Activated CD8-positive, alpha-beta memory T cell treated with anti-CD3 and anti-CD28 coated beads for 36 hours (primary cell): ENCODE data around the gene ZNF385C. TPM values are rescaled to one million over a fixed set of nuclear protein-coding genes. Genes with fewer than 3 reads are reported as not detected.
"Not testable (repeated sequence)": the region's sequence is repeated elsewhere in the genome, so short reads cannot be mapped to it uniquely, and the experiment has no call there.

Experiments
- CTCF ChIA-PET: fragments of 350-600 bp; sonication (Branson Sonifier 250); formaldehyde crosslinking; loops from one replicate; lab custom pipeline; 2021; ENCODE audit warnings: antibody characterized with exemption; lab: Charles Lee
- POLR2A ChIA-PET: fragments of 350-600 bp; sonication (Branson Sonifier 250); formaldehyde crosslinking; loops from one replicate; lab custom pipeline; 2021; ENCODE audit warnings: antibody characterized with exemption; lab: Charles Lee
- total RNA-seq, 2 experiments: library from RNA; stranded (reverse); gene quantifications; one replicate each; pipeline ENCODE4 v1.2.3, GENCODE V29; 2021

The ZNF385C gene
- total RNA-seq, 2 experiments from 2014 or later = 0.10 TPM; not detected in 1

DNA sequence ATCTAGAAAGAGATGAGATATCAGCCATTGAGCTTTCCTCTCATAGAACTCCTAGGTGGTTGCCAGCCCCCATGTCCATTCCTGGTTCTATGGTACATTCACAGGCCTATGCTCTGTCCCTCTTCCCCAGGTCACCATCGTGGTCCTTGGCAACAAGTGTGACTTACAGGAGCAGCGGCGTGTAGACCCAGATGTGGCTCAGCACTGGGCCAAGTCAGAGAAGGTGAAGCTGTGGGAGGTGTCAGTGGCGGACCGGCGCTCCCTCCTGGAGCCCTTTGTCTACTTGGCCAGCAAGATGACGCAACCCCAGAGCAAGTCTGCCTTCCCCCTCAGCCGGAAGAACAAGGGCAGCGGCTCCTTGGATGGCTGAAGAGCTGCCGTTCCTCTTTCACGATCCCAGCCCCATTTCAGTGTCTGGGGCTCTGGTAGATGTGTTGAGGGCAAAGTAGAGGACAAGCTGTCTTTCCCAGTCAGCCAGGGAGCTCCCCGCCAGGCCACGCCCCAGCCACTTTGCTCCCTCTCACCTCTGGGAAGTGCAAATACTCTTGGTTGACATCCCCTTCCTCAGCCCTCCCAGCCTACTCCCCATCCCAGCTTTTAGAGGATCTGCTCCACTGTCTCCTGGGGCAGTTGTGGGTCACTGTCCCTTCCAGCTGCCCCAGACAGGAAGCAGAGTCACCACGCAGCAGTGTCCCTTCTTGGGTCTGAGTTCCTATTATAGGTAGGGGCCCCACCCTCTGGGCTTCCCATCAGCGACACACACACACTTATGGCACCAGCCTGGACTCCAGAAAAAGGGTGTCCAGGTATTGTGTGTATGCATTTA is 74.5 kb downstream of the ZNF385C start:
- ChIA-PET POLR2A (no interaction called here), CTCF (interaction anchor here (0.7 to 2.9 kb wide), 10 partner anchors 11 to 1339 kb away, joined by 3 to 10 read pairs (median 4); partner anchors contain the start of gene DHX58)

DNA sequence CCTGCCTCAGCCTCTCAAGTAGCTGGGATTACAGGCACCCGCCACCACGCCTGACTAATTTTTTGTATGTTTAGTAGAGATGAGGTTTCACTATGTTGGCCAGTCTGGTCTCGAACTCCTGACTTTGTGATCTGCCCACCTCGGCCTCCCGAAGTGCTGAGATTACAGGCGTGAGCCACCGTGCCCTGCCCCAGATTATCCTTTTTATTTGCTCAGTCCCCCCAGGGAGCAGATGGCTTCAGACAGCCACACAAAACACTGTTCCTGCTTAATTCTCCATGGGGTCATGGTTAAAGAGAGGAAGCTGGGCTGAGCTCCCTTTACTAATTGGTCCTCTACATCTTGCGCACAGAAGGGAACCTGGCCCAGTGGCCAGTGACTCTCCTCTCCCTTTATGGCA is 77.4 kb downstream of the ZNF385C start:
- CTCF ChIA-PET = interaction anchor here (1.2 to 5.5 kb wide), 10 partner anchors 10 to 163 kb away, joined by 3 to 29 read pairs (median 5); partner anchors contain the start of genes DHX58 and KAT2A

GRCh38 chr17:42019509-42020404 is 78.5 kb downstream of the ZNF385C start, which contains the start of gene NKIRAS2:
TSS of gene NKIRAS2 (plus strand) at chr17:42020090. CDS start at chr17:42021578, 1,488 bp downstream.
- POLR2A ChIA-PET = interaction anchor here (1.0 kb wide), 2 partner anchors 94 to 101 kb away, joined by 3 to 5 read pairs; no protein-coding TSS in a partner anchor
- CTCF ChIA-PET = interaction anchor here (0.6 to 5.5 kb wide), 15 partner anchors 11 to 164 kb away, joined by 3 to 29 read pairs (median 4); partner anchors contain the start of genes DHX58, KAT2A and ZNF385C

More for the DNA sequence above, 77.4 kb downstream of the ZNF385C start:
- POLR2A ChIA-PET = interaction anchor here (1.0 to 1.2 kb wide), 2 partner anchors 55 to 93 kb away, joined by 4 to 5 read pairs; no protein-coding TSS in a partner anchor

DNA sequence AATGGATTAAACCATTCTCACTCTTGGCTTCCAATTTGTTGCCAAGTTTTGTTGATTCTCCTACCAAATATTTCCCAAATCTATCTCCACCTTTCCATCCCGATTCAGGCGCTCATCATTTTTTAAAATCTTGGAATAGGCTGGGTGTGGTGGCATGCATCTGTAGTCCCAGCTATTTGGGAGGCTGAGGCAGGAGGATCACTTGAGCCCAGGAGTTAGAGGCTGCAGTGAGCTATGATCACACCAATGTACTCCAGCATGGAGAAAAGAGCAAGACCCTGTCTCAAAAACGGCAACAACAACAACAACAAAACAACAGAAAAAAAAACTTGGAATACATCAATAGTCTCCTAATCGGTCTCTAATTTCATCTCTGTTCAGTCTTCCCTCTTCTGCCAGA is 79.3 kb downstream of the ZNF385C start:
- POLR2A ChIA-PET = no interaction called here
- CTCF ChIA-PET = interaction anchor here (0.9 to 5.5 kb wide), 9 partner anchors 8 to 165 kb away, joined by 3 to 29 read pairs (median 4); partner anchors contain the start of gene DHX58

- POLR2A ChIA-PET = interaction anchor here (1.0 to 2.1 kb wide), 3 partner anchors 51 to 102 kb away, joined by 4 to 12 read pairs (median 6); partner anchors contain the start of genes CNP and DHX58
Observed at GRCh38 chr17:42018339-42018738, 79.9 kb downstream of the ZNF385C start.

GRCh38 chr17:42017866-42018200 is 80.4 kb downstream of the ZNF385C start:
- ChIA-PET CTCF (interaction anchor here (0.9 to 5.5 kb wide), 8 partner anchors 9 to 164 kb away, joined by 3 to 29 read pairs (median 6); partner anchors contain the start of gene DHX58), POLR2A (interaction anchor here (0.6 to 2.1 kb wide), 7 partner anchors 32 to 1877 kb away, joined by 3 to 12 read pairs (median 4); partner anchors contain the start of genes CASC3, CNP and DHX58)

More at GRCh38 chr17:42018339-42018738, 79.9 kb downstream of the ZNF385C start:
- CTCF ChIA-PET = interaction anchor here (0.9 to 5.5 kb wide), 8 partner anchors 9 to 164 kb away, joined by 3 to 29 read pairs (median 5); partner anchors contain the start of gene DHX58

DNA sequence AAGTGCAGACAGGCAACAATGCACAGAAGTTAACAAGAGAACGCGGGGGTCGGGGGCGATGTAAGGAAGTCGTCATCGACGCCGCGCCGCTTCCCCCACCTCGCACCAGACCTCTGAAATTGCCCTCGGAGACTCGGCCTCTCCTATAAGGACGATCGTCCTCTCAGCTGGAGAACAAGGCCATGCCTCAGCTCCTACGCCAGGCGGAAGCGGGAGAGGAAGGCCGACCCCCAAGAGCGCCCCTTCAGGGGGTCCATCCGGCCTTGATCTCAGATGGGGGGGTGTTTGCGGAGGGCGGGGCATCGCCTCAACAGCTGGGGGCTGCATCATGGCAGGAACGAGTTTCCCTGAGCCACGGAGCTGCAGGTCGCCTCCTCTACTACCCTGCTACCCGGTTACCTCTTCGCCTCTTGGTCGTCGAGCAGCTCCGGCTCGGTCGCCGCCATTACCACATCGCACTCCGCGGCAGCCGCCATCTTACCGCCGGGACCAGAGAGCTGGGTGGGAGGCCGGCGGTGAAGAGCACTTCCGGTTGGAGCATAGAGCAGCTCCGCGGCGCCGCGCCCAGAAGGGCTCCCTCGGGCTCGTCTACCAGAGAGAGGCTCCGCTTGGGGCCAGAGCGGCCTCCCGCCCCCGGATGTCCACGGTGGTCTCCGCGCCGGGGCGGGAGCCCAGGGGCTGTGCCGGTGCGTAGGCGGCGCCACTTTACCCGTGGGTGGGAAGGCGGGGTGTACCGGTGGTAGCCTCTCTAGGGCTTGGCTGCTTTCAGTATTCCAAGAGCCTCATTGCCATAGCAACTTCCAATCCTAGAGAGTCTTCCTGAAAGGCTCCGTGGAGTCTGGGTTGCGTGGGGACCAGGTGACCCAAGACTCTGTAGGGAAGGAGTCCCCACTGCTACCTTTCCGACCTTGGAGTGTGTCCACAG is 81.1 kb downstream of the ZNF385C start, which contains the start of gene DNAJC7:
DNAJC7 (minus strand) TSS at position 499 of the 925 bp plus-strand sequence; CDS start at position 476, 23 bp downstream.
- CTCF ChIA-PET = interaction anchor here (0.6 to 5.5 kb wide), 7 partner anchors 53 to 349 kb away, joined by 3 to 29 read pairs (median 6); partner anchors contain the start of gene DHX58
- POLR2A ChIA-PET = interaction anchor here (0.6 to 2.1 kb wide), 10 partner anchors 9 to 1877 kb away, joined by 3 to 12 read pairs (median 4); partner anchors contain the start of genes CASC3, CNP and DHX58

DNA sequence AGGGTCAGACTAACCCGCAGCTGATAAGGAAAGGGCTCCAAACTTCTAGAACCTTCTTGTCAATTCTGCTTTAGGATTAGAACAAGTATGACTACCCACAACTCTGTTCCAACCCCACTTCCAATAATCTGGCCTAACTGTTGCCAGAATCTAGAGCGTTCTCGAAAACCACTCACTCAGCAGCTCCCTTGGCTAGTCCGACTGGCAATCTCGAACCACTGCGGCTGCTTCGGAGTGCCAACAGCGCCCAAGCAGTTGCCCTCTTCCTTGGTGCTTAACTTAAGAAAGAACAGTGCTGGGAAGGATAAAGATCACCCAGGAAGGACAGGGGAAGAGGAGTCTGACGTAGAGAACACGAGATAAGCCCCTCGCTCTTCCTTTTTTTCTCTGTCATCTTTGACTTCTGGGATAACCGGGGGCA is 81.9 kb downstream of the ZNF385C start:
- ChIA-PET POLR2A (interaction anchor here (0.9 to 2.1 kb wide), 5 partner anchors 10 to 92 kb away, joined by 3 to 12 read pairs (median 7); partner anchors contain the start of gene CNP), CTCF (interaction anchor here (0.6 to 2.3 kb wide), 11 partner anchors 9 to 232 kb away, joined by 3 to 12 read pairs (median 3); partner anchors contain the start of genes ACLY, CNP and DHX58)

DNA sequence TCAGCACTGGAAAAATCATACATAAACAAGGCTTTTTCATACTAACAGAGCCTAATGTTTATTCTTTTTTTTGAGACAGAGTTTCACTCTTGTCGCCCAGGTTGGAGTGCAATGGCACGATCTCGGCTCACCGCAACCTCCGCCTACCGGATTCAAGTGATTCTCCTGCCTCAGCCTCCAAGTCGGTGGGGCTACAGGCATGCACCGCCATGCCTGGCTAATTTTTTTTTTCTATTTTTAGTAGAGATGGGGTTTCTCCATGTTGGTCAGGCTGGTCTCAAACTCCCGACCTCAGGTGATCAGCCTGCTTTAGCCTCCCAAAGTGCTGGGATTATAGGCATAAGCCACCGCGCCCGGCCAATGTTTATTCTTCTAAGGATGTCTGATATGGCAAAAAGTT is 84.5 kb downstream of the ZNF385C start:
- POLR2A ChIA-PET, CTCF ChIA-PET: not testable (repeated sequence)

- CTCF ChIA-PET = interaction anchor here (1.0 to 1.4 kb wide), 2 partner anchors 11 to 55 kb away, joined by 3 to 4 read pairs; no protein-coding TSS in a partner anchor
- POLR2A ChIA-PET = not testable (repeated sequence)
Observed at GRCh38 chr17:42012363-42012762, 85.9 kb downstream of the ZNF385C start.

GRCh38 chr17:42010898-42011516 is 87.3 kb downstream of the ZNF385C start:
- POLR2A ChIA-PET = interaction anchor here (0.5 kb wide), 1 partner anchor 8 kb away, joined by 3 read pairs; no protein-coding TSS in a partner anchor
- CTCF ChIA-PET = interaction anchor here (1.4 kb wide), 1 partner anchor 57 kb away, joined by 4 read pairs; no protein-coding TSS in a partner anchor

GRCh38 chr17:42010266-42010680 is 88.0 kb downstream of the ZNF385C start:
- POLR2A ChIA-PET, CTCF ChIA-PET: not testable (repeated sequence)

DNA sequence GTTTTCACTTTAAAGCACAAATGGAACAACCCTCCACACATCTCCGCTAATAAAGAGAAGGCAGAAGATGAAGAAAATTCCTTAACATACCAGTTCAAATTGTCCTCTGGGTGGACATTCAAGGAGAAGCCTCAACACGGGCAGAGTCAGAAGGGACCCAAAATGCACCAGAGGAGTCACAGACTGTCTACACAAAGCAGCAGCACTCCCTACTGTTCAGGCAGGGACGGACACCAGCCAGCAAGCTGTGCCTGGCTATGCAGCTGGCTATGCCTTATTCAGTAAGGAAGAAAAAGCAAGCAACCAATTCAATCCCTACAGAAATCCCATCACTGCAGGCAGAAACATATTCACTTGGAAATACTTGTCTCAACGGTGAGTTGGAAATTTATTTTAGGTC is 89.1 kb downstream of the ZNF385C start:
- ChIA-PET CTCF (no interaction called here), POLR2A (no interaction called here)

DNA sequence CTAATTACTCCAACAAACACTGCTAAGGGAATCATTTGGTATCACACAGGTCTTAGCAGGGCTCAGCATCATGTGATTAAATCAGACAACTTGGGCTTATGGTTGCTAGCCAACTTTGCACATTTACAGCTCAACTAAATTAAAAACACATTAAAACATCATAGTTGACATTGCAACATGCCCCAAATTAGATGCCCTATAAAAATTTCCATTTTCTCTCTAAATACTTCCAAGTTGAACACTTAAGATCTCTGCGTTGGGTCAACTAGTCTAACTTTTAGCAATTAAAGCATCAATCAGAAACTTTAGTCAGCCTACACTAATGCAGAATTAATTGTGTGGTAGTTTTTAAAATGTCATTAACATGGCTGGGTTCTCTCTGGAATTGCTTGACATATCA is 93.1 kb downstream of the ZNF385C start:
- POLR2A ChIA-PET = no interaction called here

GRCh38 chr17:42002792-42003301 is 95.4 kb downstream of the ZNF385C start:
- CTCF ChIA-PET = interaction anchor here (2.2 kb wide), 1 partner anchor 22 kb away, joined by 5 read pairs; no protein-coding TSS in a partner anchor
- POLR2A ChIA-PET = interaction anchor here (0.6 kb wide), 1 partner anchor 9 kb away, joined by 3 read pairs; no protein-coding TSS in a partner anchor

More for the DNA sequence above, 93.1 kb downstream of the ZNF385C start:
- CTCF ChIA-PET = interaction anchor here (1.5 to 1.8 kb wide), 2 partner anchors 96 to 107 kb away, joined by 3 to 5 read pairs; partner anchors contain the start of gene DHX58
